NCI-H82 treated with DMSO at 0.1 percent for 48 hours (cell line): ENCODE data around the gene TMCO4.

ENCODE experiments used
- DNase-seq: peaks from one replicate; lab custom pipeline; 2025; ENCODE audit not compliant: unreplicated experiment; lab: John Stamatoyannopoulos, UW

Gene TMCO4

DNA sequence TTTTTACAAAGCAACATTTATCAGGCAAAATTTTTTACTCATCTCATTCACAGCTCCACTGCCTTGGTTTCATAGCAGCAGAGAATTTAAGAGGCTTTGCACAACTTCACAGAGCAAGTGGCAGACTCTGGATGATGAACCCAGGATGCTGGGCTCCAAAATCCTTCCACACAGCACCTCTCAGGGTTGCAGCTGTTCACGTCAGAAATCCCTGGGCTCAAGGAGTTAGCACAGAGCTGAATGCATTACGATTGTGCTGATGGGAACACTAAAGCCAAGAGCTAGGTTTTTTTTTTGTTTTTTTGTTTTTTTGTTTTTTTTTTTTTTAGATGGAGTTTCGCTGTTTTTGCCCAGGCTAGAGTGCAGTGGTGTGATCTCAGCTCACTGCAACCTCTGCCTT lies 137.4 kb downstream of the TMCO4 start:
- DNase-seq = no peak

- DNase-seq = peak; percentile 21
Measured at GRCh38 chr1:19661721-19662228, 137.9 kb downstream of the TMCO4 start.

DNA sequence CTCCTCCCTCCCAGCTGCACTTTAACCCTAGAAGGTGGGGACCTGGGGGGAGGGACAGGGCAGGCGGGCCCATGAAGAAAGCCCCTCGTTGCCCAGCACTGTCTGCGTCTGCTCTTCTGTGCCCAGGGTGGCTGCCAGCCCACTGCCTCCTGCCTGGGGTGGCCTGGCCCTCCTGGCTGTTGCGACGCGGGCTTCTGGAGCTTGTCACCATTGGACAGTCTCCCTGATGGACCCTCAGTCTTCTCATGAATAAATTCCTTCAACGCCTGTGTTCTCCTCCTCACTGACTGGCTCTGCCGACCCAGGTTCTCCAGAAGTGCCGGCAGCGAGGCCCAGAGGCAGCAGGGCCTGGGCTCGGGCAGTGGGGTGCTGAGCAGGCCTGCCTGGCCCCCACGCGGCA lies 141.5 kb downstream of the TMCO4 start:
- DNase-seq = no peak

DNA sequence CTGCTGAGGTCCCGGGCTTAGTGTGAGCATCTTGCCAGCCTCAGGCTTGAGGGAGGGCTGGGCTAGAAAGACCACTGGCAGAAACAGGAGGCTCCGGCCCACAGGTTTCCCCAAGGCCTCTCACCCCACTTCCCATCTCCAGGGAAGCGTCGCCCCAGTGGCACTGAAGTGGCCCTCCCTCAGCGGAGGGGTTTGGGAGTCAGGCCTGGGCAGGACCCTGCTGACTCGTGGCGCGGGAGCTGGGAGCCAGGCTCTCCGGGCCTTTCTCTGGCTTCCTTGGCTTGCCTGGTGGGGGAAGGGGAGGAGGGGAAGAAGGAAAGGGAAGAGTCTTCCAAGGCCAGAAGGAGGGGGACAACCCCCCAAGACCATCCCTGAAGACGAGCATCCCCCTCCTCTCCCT lies 142.2 kb downstream of the TMCO4 start:
- DNase-seq = no peak

DNA sequence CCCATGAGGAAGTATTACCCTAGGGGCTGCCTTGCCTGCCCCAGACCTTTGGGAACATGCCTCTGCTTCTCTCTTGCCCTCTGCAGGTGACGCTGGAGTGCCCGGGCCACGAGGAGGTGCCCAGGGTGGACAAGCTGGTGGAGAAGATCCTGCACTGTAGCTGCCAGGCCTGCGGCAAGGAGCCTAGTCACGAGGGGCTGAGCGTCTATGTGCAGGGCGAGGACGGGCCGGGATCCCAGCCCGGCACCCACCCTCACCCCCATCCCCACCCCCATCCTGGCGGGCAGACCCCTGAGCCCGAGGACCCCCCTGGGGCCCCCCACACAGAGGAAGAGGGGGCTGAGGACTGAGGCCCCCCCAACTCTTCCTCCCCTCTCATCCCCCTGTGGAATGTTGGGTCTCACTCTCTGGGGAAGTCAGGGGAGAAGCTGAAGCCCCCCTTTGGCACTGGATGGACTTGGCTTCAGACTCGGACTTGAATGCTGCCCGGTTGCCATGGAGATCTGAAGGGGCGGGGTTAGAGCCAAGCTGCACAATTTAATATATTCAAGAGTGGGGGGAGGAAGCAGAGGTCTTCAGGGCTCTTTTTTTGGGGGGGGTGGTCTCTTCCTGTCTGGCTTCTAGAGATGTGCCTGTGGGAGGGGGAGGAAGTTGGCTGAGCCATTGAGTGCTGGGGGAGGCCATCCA lies 142.8 kb downstream of the TMCO4 start:
- DNase-seq = no peak

DNA sequence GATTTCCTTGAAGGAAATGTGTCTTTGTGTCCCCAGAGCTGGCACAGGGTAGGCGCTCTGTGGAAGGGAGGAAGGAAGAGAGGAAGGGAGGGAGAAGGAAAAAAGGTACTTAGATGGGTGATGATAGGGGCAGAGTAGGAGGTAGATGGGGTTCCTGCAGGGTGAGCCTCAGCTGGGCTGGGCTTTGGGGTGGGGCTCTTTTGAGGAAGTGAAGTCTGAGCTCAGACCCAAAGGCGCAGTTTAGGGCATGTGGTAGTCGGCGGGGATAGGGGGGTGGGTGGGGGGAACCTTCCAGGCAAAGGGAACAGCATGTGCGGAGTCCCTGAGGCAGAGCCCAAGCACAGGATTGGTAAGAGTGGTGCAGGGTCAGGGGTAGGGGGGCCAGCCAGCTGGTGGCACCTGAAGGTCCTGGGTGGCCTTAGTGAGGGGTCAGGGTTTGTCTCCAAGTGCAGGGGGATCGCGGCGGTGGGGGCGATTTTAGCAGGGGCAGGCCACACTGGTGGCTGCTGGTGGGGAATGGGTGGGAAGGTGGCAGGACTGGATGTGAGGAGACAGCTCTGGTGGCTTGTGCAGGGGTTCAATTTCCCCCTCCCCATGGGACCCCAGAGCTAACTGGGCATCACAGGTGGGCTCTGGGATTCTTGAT lies 143.5 kb downstream of the TMCO4 start:
- DNase-seq = no peak

GRCh38 chr1:19655718-19656080 lies 144.0 kb downstream of the TMCO4 start:
- no peak for DNase-seq

DNA sequence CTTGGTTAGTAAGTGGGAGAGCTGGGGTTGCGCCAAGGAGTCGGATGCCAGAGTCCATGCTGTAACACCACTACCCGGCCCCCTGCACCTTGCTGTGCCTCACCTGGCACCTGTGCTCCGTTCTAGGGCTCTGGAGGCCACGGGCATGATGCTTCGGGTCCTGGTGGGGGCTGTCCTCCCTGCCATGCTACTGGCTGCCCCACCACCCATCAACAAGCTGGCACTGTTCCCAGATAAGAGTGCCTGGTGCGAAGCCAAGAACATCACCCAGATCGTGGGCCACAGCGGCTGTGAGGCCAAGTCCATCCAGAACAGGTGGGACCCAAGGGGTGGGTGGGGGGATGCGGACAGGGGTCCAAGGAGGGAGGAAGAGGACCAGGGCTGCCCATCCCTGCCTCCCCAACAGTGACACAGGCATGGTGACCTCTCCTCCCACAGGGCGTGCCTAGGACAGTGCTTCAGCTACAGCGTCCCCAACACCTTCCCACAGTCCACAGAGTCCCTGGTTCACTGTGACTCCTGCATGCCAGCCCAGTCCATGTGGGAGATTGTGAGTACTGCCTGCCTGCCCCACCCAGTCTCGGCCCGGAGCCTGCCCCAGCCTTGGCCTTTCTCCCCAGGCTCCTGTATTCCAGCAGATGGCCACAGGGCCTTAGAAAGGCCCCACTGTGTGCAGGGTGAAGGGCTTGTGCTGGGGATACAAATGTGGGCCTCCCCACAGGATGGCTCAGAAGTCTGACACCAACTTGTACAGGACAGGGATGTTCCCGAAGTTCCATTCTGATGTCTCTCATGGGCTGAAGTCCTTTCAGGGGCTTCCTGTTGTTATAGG lies 144.6 kb downstream of the TMCO4 start:
- no peak for DNase-seq

- DNase-seq = no peak
Measured at GRCh38 chr1:19654386-19654785, 145.3 kb downstream of the TMCO4 start.

DNA sequence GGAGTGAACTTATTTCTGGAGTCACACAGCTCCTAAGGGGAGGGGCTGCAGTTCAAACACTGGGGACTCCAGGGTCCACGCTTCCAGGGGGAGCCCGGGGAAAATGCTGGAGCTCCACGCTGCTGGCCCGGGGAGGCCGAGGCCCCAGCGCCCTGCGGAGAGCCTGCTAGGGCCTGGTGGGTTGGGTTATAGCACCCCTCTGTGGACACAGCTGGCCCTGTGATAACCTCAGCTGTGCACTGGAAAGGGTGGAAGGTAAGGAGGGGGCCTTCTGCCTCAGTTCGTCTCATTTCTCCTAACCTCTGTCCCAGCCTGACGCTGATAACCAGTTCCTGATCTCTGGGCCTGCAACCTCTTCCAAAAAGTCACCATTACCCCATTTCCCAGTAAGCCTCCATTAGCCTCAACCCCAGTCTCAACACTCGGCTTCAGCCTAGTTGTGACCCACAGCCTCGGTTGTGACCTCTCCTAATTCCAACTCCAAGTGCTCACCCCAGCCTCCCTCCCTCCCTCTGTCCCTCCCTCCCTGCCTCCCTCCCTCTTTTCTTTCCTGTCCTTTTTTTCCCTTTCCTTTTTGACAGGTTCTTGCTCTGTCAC lies 148.5 kb downstream of the TMCO4 start:
- DNase-seq = no peak

DNA sequence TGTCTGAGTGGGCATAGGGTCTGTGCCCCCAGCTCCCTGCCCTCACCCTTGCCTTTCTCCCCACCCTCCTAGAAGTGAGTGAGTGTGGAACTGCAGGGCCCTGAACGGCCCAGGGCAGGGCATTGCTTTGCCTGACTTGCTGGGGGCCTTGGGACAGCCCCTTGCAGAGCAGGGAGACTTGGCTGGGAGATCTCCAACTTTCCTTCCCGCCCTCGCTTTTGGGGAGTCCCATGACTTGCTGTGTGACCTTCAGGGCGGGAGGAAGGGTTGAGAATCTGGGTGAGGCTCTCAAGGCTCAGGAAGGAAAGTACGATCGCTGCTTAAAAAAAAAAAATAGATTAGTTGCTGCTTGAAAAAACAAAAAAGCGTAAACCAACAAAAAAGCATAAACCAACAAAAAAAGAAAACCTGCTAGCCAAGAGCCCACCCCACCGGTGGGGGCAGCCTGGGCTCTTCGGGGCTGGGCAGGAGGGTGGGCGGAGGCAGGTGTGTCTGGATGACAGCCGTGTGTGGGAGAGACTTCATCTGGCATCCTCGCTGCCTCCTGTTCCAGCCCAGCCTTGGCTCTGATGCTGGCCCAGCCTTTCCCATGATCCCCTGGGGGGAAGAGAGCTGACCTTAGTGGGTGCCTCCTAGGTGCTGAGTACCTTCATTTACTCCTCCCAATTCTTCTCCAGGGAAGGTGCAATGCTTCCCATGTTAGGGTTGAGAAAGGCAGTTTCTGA lies 149.1 kb downstream of the TMCO4 start:
- DNase-seq = no peak

DNA sequence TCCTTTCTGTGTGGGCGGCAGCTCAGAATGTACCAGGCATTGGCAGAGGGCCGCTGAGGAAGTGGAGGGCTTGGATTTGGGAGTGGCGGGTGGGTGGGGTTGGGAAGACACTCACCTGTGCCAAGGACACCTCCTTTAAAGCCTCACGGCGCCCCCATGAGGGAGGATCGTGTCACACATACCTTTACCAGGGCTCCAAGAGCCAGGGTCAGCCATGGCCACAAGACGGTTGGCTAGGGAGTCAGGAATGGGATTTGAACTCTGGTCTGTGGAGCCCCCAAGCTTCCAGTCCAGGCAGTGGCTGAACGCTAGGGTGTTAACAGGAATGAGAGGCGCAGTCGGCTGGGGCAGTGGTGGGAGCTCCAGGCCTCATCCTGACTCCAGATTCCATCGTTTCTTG lies 151.0 kb downstream of the TMCO4 start:
- no peak for DNase-seq

DNA sequence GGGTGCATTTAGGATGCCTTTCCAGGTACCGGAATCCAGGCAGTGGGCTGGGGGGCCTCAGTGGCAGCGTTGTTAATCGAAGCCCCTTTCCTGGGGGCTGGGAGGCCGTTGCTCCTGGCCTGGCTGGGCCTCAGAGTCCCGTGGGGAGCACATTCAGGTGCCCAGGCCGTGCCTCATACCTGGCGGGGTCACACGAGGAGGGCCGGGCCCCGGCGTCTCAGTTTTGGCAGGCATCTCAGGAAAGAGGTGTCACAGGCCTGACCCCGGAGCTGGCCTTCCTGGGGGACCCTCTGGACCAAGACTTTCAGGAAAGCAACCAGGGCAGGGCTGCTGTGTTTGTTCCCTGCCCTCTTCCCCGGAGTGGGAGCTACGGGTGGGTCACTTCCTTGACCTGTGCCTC lies 151.5 kb downstream of the TMCO4 start:
- DNase-seq = no peak

- no peak for DNase-seq
Measured at GRCh38 chr1:19647643-19648042, 152.1 kb downstream of the TMCO4 start.

DNA sequence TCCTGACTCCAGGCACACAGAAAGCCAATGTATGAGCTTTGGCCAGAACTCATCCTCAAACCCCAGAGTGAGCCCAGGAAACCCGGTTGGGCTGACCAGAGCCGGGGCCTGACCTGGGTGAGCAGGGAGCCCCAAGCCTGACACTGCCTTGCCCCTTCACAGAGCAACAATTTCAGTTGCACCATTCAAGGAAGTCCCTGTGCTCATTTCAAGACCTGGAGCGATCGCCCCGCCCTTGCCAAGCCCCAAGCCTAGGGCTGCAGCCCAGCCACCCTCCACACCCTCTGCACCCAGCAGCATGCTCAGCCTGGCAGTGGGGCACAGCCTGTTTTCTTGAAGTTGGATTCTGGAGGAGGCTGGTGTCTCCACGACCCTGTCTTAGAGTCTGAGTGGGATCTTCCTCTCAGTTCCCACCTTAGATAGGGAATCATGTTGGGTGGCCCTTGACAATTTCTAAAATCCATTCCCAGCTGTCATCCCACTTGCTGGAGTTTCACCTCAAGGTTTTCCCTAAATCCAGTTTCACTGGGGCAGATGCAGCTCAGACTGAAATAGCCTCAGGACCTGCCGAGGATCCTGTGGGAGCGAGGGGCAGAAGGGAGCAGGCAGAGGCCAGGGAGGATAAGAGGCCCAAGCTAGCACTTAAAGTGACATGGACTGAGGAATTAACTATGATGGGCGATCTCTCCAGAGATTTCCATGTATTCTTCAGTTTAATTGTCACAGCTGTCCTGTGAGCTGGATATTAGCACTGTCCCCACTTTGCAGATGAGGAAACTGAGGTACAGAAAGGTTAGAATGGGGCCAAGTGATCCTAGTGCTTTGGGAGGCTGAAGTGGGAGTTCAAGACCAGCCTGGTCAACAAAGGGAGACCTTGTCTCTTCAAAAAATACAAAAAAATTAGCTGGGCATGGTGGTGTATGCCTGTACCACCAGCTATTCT lies 153.1 kb downstream of the TMCO4 start:
- DNase-seq = no peak

DNA sequence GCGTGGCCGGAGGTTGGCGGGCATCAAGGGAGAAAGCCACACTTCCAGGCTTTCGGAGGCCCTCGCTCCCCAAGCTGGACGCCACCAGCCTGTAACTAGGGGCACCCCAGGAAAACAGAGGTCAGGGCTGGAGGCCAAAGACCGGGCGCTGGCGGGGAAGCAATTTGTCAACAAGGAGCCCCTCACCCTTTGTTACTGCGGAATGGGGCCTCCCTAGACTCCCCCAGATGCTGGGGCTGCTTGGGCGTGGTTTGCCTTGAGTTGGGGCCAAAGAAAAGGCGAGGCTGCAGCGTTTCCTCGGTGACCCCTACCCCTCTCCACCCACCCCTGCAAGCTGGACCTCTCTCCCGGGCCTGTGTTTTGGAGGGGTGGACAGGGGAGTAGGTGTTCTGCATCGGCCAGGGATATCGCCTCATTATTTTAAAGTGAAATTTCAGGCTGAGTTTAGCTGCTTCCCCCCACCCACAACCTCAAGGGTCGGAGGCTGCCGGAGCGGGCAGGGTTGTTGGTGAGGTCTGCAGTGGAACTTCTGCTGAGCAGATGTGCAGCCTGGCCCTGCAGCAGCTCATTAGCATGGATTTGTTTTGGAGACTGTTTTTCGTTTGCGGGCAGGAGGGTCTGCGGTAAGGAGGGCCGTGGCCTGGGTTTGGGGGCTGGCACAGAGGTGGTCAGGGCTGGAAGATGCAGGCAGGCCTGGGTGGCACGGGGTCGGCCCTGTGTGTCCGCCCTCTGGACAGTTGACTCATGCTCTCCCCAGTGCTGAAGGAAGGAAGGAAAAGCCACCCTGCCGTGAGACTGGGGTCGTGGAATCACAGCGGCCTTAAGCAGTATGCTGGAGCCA lies 154.1 kb downstream of the TMCO4 start:
- DNase-seq = no peak

- DNase-seq = no peak
Measured at GRCh38 chr1:19644681-19645410, 154.9 kb downstream of the TMCO4 start.

GRCh38 chr1:19644395-19644680 lies 155.4 kb downstream of the TMCO4 start:
- no peak for DNase-seq
